Naive thymus-derived CD8-positive, alpha-beta T cell (primary cell): ENCODE data around the gene CDC14B. TPM values are rescaled to one million over a fixed set of nuclear protein-coding genes. Genes with fewer than 3 reads are reported as not detected.
"Not testable (repeated sequence)": the region's sequence is repeated elsewhere in the genome, so short reads cannot be mapped to it uniquely, and the experiment has no call there.

ENCODE experiments used
- ATAC-seq, 2 donors: fragments of 150-1000 bp; cut with Tn5 transposase in 1 of 2; sonication (Bioruptor Pico), chemical (Tn5 transposase) in 1 of 2; 1 replicate in 1 of 2; 2 replicates in 1 of 2; pipeline ENCODE4 v1.10.0; 2021; ENCODE audit warnings: mild to moderate bottlenecking in 2 of 2, moderate library complexity in 2 of 2
- POLR2A ChIA-PET: fragments of 350-600 bp; sonication (Branson Sonifier 250); formaldehyde crosslinking; loops from one replicate; lab custom pipeline; 2021; ENCODE audit warnings: antibody characterized with exemption; lab: Charles Lee
- DNase-seq, 10 donors: peaks; one replicate each; pipeline versions ENCODE4 v3.0.0 to v3.0.0-alpha.2; 2020 to 2022
- H3K27ac Mint-ChIP-seq, 10 donors: one replicate each; pipeline ENCODE4 v1.8.0; 2020 to 2022; ENCODE audit warnings: mild to moderate bottlenecking in 10 of 10, mixed read lengths in 10 of 10, moderate library complexity in 4 of 10, inconsistent platforms in 1 of 10
- H3K27me3 Mint-ChIP-seq, 5 donors: one replicate each; pipeline ENCODE4 v1.8.0; 2021 to 2022; ENCODE audit warnings: mixed read lengths in 5 of 5
- H3K36me3 Mint-ChIP-seq, 3 donors: one replicate each; pipeline ENCODE4 v1.8.0; 2020 to 2022; ENCODE audit warnings: mixed read lengths in 3 of 3, mild to moderate bottlenecking in 2 of 3, inconsistent platforms in 1 of 3
- H3K4me1 Mint-ChIP-seq, 4 donors: one replicate each; pipeline ENCODE4 v1.8.0; 2021 to 2022; ENCODE audit warnings: mixed read lengths in 4 of 4
- H3K4me3 Mint-ChIP-seq, 10 donors: one replicate each; pipeline ENCODE4 v1.8.0; 2020 to 2022; ENCODE audit warnings: mild to moderate bottlenecking in 10 of 10, mixed read lengths in 10 of 10, moderate library complexity in 6 of 10, inconsistent platforms in 1 of 10
- H3K9me3 Mint-ChIP-seq, 9 donors: one replicate each; pipeline ENCODE4 v1.8.0; 2020 to 2022; ENCODE audit warnings: mixed read lengths in 9 of 9, mild to moderate bottlenecking in 3 of 9, inconsistent platforms in 1 of 9, moderate library complexity in 1 of 9
- polyA plus RNA-seq, 3 donors: library from polyadenylated mRNA; unstranded; fragments of 300-500 nt; fragmentation: Illumina TruSeq; gene quantifications; one replicate each; pipeline ENCODE4 v1.2.3, GENCODE V29; 2021
- total RNA-seq, 8 experiments: library from RNA in 2 of 8; stranded (reverse) in 2 of 8; gene quantifications; one replicate each; pipeline ENCODE4 v1.2.3 and lab custom pipeline; 2021 to 2026

CDC14B gene
- total and polyA plus RNA-seq, 5 experiments from 2014 or later, result 3.8 to 13.3 (median 7.1) TPM

GRCh38 chr9:96651626-96652025, 32.0 kb upstream of the CDC14B start:
- Mint-ChIP-seq H3K27me3 (no peaks in the 10 kb centered on the region), H3K27ac (peak overlapping the region in 9 of 10 donors; percentile 38 to 98 (median 56)), H3K4me3 (no peak overlapping the region), H3K9me3 (no peaks in the 10 kb centered on the region), H3K36me3 (peaks cover 0 to 35% (median 12%) of the 10 kb centered on the region in 3 donors), H3K4me1 (peaks cover 12 to 29% (median 21%) of the 10 kb centered on the region in 4 donors)
- POLR2A ChIA-PET, result no interaction called here
- DNase-seq, result peak in 3 of 10 donors; percentile 11 to 25 (median 24)
- ATAC-seq, result no peak

DNA sequence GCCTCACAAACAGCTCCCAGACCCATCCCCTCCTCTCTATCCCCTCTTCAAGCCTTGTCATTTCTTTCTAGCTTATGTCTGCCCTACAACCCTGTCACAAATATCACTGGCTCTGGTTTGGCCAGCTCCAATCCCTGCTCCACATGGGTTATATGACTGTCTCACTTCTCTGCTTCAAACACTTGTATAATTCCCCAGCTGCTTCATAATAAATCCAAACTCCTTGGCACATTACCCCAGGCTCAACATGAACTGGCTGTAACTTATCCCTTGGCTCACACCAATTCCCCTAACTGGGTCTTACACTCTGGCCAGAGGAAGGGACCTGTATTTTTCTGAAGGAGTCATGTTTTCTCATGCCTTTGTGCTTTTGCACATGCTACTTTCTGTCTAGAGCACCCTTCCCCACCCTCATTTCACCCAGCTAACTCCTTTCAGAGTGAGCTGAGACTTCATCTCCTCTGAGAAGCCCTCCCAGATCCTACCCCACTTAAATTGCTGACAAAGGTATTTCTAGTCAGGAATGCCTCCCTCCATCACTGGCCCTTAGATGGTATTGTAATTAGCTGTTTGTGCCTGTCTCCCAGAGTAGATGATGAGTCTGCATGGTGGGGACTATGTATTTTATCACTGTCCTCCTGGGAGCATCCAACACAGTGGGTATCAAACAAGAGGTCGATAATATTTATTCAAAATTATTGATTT, 30.1 kb upstream of the CDC14B start:
- DNase-seq, result no peak
- Mint-ChIP-seq H3K9me3 (no peaks in the 10 kb centered on the region), H3K4me3 (no peak overlapping the region), H3K36me3 (peaks cover 4 to 53% (median 22%) of the 10 kb centered on the region in 3 donors), H3K27ac (peak overlapping the region in 3 of 10 donors; percentile 2 to 28 (median 5)), H3K4me1 (peaks cover 9 to 16% (median 13%) of the 10 kb centered on the region in 4 donors), H3K27me3 (no peaks in the 10 kb centered on the region)
- POLR2A ChIA-PET, result no interaction called here
- ATAC-seq, result no peak

- ATAC-seq, result no peak
- peak overlapping the region in 1 of 10 donors; percentile 14 for H3K27ac Mint-ChIP-seq
- POLR2A ChIA-PET, result interaction anchor here (0.7 kb wide), 2 partner anchors 37 to 183 kb away, joined by 3 to 5 read pairs; no protein-coding TSS in a partner anchor
Measured at GRCh38 chr9:96646081-96646991, 26.7 kb upstream of the CDC14B start.

DNA sequence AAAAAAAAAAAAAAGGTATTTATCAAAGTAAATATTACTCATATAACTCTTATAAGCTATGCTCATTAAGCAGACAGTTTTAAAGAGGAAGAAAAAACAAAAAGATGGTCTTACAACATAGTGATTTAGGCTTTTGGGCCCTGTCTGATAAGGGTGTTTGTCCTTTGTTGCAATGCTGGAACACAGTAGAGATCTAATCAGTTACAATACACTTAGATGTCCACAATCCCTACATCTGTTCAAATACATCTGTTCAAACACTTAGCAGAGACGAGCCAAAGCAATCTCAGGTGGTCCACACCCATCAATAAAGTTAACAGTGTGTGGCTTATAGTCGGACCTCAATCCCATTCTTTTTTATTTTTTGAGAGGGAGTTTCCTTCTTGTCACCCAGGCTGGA, 24.5 kb upstream of the CDC14B start:
- H3K4me1 Mint-ChIP-seq, result peaks cover 0 to 3% (median 0%) of the 10 kb centered on the region in 4 donors
- H3K27me3 Mint-ChIP-seq, result no peaks in the 10 kb centered on the region
- H3K4me3 Mint-ChIP-seq, result no peak overlapping the region
- DNase-seq (no peak), ATAC-seq (no peak)
- H3K27ac Mint-ChIP-seq, result no peak overlapping the region
- no peaks in the 10 kb centered on the region for H3K9me3 Mint-ChIP-seq
- POLR2A ChIA-PET, result no interaction called here
- H3K36me3 Mint-ChIP-seq, result peaks cover 4 to 47% (median 14%) of the 10 kb centered on the region in 3 donors

More at GRCh38 chr9:96646081-96646991, 26.7 kb upstream of the CDC14B start:
- no peak overlapping the region for H3K4me3 Mint-ChIP-seq
- DNase-seq, result no peak
- no peaks in the 10 kb centered on the region for H3K9me3 Mint-ChIP-seq
- H3K4me1 Mint-ChIP-seq, result peaks cover 0 to 3% (median 1%) of the 10 kb centered on the region in 4 donors
- no peaks in the 10 kb centered on the region for H3K27me3 Mint-ChIP-seq
- H3K36me3 Mint-ChIP-seq, result peaks cover 4 to 59% (median 20%) of the 10 kb centered on the region in 3 donors

DNA sequence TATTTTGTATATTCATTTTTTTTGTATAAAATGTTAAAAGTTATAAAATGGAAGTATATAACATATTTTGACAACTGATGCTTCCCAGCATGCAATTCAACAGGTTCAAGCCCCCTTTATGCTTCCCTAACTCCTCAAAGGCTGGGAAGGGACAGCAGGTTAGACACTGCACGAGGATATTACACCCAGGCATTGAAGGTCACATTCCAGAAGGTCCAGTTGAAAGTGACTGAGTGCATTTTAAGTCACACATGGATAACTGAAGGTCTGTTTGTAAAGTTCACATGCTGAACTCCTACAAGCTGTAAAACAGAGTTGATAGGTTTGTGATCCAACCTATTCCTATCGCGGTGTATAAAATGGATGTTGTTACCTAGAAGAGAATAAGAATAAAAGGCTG, 21.9 kb upstream of the CDC14B start:
- POLR2A ChIA-PET, result no interaction called here
- H3K27me3 Mint-ChIP-seq, result peaks cover 3 to 22% (median 11%) of the 10 kb centered on the region in 5 donors

GRCh38 chr9:96638606-96639364, 19.1 kb upstream of the CDC14B start:
- no peaks in the 10 kb centered on the region for H3K4me1 Mint-ChIP-seq
- H3K9me3 Mint-ChIP-seq, result no peaks in the 10 kb centered on the region
- peaks cover 0 to 6% (median 0%) of the 10 kb centered on the region in 3 donors for H3K36me3 Mint-ChIP-seq
- POLR2A ChIA-PET, result no interaction called here
- peaks cover 3 to 22% (median 17%) of the 10 kb centered on the region in 5 donors for H3K27me3 Mint-ChIP-seq
- no peak for ATAC-seq
- no peak overlapping the region for H3K4me3 Mint-ChIP-seq
- no peak for DNase-seq
- no peak overlapping the region for H3K27ac Mint-ChIP-seq

More for the DNA sequence above, 21.9 kb upstream of the CDC14B start:
- Mint-ChIP-seq H3K4me1 (peaks cover 0 to 3% (median 0%) of the 10 kb centered on the region in 4 donors), H3K27ac (no peak overlapping the region), H3K36me3 (peaks cover 4 to 29% (median 10%) of the 10 kb centered on the region in 3 donors), H3K9me3 (no peaks in the 10 kb centered on the region), H3K4me3 (no peak overlapping the region)
- DNase-seq (no peak), ATAC-seq (no peak)

DNA sequence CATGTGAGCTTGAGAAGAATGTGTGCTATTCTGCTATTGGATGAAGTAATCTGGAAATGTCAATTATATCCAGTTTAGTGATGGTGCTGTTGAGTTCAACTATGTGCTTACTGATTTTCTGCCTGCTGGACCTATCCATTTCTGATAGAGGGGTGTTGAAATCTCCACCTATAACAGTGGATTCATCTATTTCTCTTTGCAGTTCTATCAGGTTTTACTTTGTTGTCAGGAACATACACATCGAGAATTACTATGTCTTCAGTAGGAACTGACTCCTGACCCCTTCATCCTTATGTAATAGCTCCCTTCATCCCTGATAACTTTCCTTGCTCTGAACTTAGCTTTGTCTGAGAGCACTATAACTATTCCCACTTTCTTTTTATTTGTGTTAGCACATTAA, 16.7 kb upstream of the CDC14B start:
- Mint-ChIP-seq H3K9me3 (no peaks in the 10 kb centered on the region), H3K27ac (no peak overlapping the region), H3K4me1 (no peaks in the 10 kb centered on the region), H3K36me3 (peaks cover 0 to 3% (median 0%) of the 10 kb centered on the region in 3 donors), H3K4me3 (no peak overlapping the region), H3K27me3 (peaks cover 8 to 35% (median 23%) of the 10 kb centered on the region in 5 donors)
- POLR2A ChIA-PET, result no interaction called here
- DNase-seq, result no peak
- ATAC-seq, result no peak

DNA sequence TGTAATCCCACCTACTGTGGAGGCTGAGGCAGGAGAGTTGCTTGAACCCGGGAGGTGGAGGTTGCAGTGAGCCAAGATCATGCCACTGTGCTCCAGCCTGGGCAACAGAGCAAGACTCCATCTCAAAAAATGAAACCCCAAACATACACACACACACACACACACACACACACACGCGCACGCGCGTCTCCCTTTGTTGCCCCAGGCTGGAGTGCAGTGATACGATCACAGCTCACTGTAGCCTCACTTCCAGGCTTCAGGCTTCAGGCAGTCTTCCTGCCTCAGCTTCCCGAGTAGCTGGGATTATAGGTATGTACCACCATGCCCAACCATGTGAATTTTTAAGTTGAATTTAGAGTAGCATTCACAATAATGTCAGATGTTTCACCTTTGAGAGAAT, 13.9 kb upstream of the CDC14B start:
- not testable (repeated sequence) for H3K9me3 Mint-ChIP-seq, H3K4me1 Mint-ChIP-seq, DNase-seq, H3K27ac Mint-ChIP-seq, H3K36me3 Mint-ChIP-seq, ATAC-seq, H3K4me3 Mint-ChIP-seq
- POLR2A ChIA-PET, result interaction anchor here (0.6 kb wide), 1 partner anchor 261 kb away, joined by 4 read pairs; no protein-coding TSS in a partner anchor
- peaks cover 13 to 44% (median 28%) of the 10 kb centered on the region in 5 donors for H3K27me3 Mint-ChIP-seq

DNA sequence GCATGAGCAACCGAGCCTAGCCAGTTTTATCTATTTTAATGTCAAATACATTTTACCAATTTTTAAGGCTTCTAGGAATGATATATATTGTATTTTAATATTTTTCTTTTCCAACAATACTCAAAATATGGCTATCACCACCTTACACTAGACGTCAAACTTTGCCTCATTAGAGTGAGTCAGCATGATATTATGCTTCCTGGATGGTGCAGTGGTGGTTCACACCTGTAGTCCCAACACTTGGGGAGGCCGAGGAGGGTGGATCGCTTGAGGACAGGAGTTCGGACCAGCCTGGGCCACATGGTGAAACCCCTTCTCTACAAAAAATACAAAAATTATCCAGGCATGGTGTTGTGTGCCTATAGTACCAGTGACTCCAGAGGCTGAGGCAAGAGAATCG, 7.3 kb upstream of the CDC14B start:
- Mint-ChIP-seq H3K4me3 (no peak overlapping the region), H3K4me1 (peaks cover 0 to under 1% (median 0%) of the 10 kb centered on the region in 4 donors), H3K9me3 (no peaks in the 10 kb centered on the region), H3K36me3 (no peaks in the 10 kb centered on the region), H3K27me3 (peaks cover 18 to 36% (median 19%) of the 10 kb centered on the region in 5 donors), H3K27ac (no peak overlapping the region)
- ATAC-seq (no peak), DNase-seq (no peak)
- POLR2A ChIA-PET, result no interaction called here

DNA sequence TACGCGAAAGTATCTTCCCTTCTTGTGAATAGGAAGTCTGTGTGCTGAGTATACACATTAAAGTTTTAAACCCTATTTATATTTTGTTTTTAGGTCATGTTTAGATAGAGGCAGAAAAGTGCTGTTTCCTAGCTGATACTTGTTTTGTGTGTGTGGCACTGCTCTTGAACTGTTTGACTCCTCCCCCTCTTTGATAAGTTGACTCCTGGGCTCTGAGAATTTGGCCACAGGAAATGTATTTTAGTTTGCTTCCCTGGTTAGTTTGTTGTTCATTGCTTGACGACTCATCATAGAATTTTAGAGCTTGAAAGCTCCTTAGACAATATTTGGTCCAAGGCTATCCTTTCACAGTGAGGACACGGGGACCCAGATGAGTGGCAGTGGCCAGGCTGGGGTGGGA, 2.0 kb upstream of the CDC14B start:
- H3K4me3 Mint-ChIP-seq, result no peak overlapping the region
- H3K36me3 Mint-ChIP-seq, result no peaks in the 10 kb centered on the region
- H3K4me1 Mint-ChIP-seq, result peaks cover 9 to 27% (median 17%) of the 10 kb centered on the region in 4 donors
- ATAC-seq (no peak), DNase-seq (no peak)
- H3K27ac Mint-ChIP-seq, result no peak overlapping the region
- POLR2A ChIA-PET, result interaction anchor here (0.7 kb wide), 1 partner anchor 1882 kb away, joined by 6 read pairs; no protein-coding TSS in a partner anchor
- H3K27me3 Mint-ChIP-seq, result peaks cover 13 to 47% (median 36%) of the 10 kb centered on the region in 5 donors
- no peaks in the 10 kb centered on the region for H3K9me3 Mint-ChIP-seq

- H3K27me3 Mint-ChIP-seq, result peaks cover 13 to 54% (median 40%) of the 10 kb centered on the region in 5 donors
- POLR2A ChIA-PET, result no interaction called here
- H3K36me3 Mint-ChIP-seq, result no peaks in the 10 kb centered on the region
- no peak for ATAC-seq
- no peaks in the 10 kb centered on the region for H3K9me3 Mint-ChIP-seq
- H3K4me1 Mint-ChIP-seq, result peaks cover 9 to 27% (median 17%) of the 10 kb centered on the region in 4 donors
- DNase-seq, result no peak
- peak overlapping the region in 1 of 10 donors; percentile 59 for H3K27ac Mint-ChIP-seq
- H3K4me3 Mint-ChIP-seq, result peak overlapping the region in 9 of 10 donors; percentile 2 to 82 (median 64)
Measured at GRCh38 chr9:96620832-96621269, 1.2 kb upstream of the CDC14B start.

DNA sequence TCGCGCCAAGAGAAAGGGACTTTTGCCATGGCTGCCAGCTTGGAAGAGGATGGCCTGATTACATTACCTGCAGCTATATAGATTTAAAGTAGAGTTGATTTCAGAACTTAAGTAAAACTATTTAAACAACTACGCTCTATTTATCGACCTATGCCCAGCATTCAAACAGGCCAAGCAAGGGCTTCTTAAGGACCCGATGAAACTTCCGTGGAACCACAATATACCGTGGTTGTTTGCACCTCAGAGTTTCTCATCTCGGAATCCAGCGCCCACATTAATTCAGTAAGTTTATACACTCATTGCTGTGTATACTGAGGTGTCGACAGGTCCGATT, 505 bp upstream of the CDC14B start:
- Mint-ChIP-seq H3K36me3 (no peaks in the 10 kb centered on the region), H3K27ac (peak overlapping the region in 5 of 10 donors; percentile 3 to 88 (median 70)), H3K27me3 (peaks cover 16 to 61% (median 47%) of the 10 kb centered on the region in 5 donors), H3K4me3 (peak overlapping the region; percentile 62 to 88 (median 78)), H3K4me1 (peaks cover 9 to 27% (median 17%) of the 10 kb centered on the region in 4 donors), H3K9me3 (no peaks in the 10 kb centered on the region)
- ATAC-seq (no peak), DNase-seq (no peak)
- POLR2A ChIA-PET, result no interaction called here
